WERI-Rb-1 (cell line): ENCODE results near the gene DMRT3.

Experiments used
- DNase-seq: peaks from one replicate; pipeline ENCODE4 v3.0.0-alpha.2; 2020
- H3K27ac ChIP-seq: fragments of 250-450 bp; sonication (Bioruptor Pico); 2 replicates; pipeline ENCODE4 v1.5.1; 2020; ENCODE audit warnings: mild to moderate bottlenecking, moderate library complexity
- H3K27me3 ChIP-seq: fragments of 250-450 bp; sonication (Bioruptor Pico); 2 replicates; pipeline ENCODE4 v1.5.1; 2021; ENCODE audit warnings: mild to moderate bottlenecking, low read depth, moderate library complexity; ENCODE audit not compliant: insufficient read depth, severe bottlenecking
- H3K36me3 ChIP-seq: fragments of 250-450 bp; sonication (Bioruptor Pico); 2 replicates; pipeline ENCODE4 v1.5.1; 2020; ENCODE audit warnings: mild to moderate bottlenecking, moderate library complexity
- H3K4me3 ChIP-seq: 2 replicates; pipeline ENCODE4 v1.5.1; 2011; ENCODE audit warnings: low read depth, mild to moderate bottlenecking, control low read depth, low read length
- H3K9me3 ChIP-seq: fragments of 250-450 bp; sonication (Bioruptor Pico); 2 replicates; pipeline ENCODE4 v1.5.1; 2021; ENCODE audit warnings: mild to moderate bottlenecking, moderate library complexity; ENCODE audit not compliant: severe bottlenecking
- TF ChIP-seq, protein P1 (sequence below): IDR thresholded peaks from 2 replicates; pipeline ENCODE4 v1.5.1; 2011; ENCODE audit warnings: low read depth, mild to moderate bottlenecking, control low read depth, inconsistent platforms, low read length

The DMRT3 gene

DNA sequence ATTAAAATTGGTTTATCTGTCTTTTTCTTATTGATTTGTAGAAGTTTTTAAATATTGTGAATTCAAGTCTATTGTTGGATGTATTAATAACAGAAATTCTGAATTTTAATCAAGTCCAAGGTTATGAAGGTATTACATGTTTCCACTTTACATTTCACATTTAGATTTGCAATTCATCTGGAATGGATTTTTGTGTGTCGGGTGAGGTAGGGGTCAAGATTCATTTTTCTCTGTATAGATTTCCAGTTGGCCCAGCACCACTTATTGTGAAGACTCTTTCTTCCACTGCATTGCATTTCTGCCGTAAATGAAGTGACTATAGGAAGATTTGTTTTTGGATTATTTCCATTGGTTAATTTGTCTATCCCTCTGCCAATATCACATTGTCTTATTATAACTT, 38.2 kb downstream of the DMRT3 start:
- Histone ChIP-seq H3K27ac (no peak overlapping the region), H3K27me3 (no peaks in the 10 kb centered on the region), H3K4me3 (no peak overlapping the region), H3K36me3 (no peaks in the 10 kb centered on the region), H3K9me3 (no peaks in the 10 kb centered on the region)
- DNase-seq, result no peak
- TF ChIP-seq, protein P1, sequence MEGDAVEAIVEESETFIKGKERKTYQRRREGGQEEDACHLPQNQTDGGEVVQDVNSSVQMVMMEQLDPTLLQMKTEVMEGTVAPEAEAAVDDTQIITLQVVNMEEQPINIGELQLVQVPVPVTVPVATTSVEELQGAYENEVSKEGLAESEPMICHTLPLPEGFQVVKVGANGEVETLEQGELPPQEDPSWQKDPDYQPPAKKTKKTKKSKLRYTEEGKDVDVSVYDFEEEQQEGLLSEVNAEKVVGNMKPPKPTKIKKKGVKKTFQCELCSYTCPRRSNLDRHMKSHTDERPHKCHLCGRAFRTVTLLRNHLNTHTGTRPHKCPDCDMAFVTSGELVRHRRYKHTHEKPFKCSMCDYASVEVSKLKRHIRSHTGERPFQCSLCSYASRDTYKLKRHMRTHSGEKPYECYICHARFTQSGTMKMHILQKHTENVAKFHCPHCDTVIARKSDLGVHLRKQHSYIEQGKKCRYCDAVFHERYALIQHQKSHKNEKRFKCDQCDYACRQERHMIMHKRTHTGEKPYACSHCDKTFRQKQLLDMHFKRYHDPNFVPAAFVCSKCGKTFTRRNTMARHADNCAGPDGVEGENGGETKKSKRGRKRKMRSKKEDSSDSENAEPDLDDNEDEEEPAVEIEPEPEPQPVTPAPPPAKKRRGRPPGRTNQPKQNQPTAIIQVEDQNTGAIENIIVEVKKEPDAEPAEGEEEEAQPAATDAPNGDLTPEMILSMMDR, result no peak

DNA sequence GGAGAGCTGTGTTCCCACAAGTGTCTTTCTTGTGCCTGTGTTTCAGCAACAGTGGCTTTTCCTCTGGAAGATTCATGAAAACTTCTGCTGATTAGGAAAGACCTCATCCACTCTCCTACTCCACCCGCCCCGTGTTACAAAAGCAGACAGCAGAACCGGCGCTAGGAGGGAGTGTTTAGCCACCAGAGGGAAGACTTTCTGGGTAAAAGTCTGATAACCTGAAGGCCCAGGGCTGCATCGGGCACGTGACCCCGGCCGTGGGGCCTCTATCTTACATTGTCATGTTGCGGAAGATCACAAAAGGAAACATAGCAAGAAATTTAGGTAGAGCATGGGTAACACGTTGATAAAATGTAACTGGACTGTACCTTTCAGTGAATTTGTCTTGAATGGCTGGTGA, 41.7 kb downstream of the DMRT3 start:
- Histone ChIP-seq H3K4me3 (no peak overlapping the region), H3K9me3 (peaks cover 2% of the 10 kb centered on the region), H3K36me3 (no peaks in the 10 kb centered on the region), H3K27ac (no peak overlapping the region), H3K27me3 (no peaks in the 10 kb centered on the region)
- peak; percentile 21 for DNase-seq
- TF ChIP-seq, protein P1, result peak; percentile 29; the same call in 1 of the 2 replicates

DNA sequence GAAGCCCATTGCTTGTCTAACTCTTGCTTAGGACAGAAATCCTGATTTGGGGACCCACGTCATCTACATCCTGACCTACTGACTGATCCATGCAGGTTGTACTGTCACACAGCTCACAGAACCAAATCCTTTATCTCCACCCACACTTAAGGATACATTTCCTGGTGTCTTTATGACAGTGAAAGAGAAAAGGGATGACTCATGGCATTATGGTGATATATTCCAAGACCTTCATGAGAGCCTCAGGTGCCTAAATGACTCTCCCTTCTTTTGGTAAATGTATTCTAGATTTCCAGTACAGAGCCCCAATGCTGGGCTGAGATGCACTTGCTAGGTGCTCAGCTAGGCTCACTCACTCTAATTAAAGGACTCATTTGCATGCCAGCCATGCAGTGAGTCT, 47.7 kb downstream of the DMRT3 start:
- no peaks in the 10 kb centered on the region for H3K36me3 ChIP-seq
- H3K9me3 ChIP-seq, result peaks cover 3% of the 10 kb centered on the region
- TF ChIP-seq, protein P1, result no peak
- no peak for DNase-seq
- H3K27ac ChIP-seq, result no peak overlapping the region; the same call in 1 of the 2 replicates
- H3K4me3 ChIP-seq, result no peak overlapping the region
- H3K27me3 ChIP-seq, result no peaks in the 10 kb centered on the region

DNA sequence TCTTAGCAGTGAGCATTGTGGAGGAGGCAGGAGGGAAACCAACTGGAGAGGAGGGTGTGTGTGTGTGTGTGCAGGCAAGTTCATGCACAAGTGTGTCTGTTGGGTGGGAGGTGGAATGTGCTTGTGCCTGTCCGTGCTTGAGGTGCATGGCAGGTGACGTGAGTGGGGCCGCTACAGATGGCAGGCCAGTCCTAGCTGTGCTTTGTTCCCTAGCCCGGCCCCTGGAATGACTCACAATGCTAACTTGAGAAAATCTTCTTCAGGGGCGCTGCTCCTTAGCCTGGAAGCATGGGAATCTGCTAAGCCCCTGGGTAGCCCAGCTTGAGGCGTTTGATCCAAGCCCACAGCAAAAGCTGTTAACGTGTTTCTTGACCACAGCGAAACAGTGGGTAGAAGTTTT, 48.7 kb downstream of the DMRT3 start:
- Histone ChIP-seq H3K27ac (peak overlapping the region; percentile 73), H3K36me3 (no peaks in the 10 kb centered on the region), H3K9me3 (peaks cover 3% of the 10 kb centered on the region), H3K4me3 (no peak overlapping the region), H3K27me3 (no peaks in the 10 kb centered on the region)
- TF ChIP-seq, protein P1, result no peak
- peak; percentile 82 for DNase-seq

DNA sequence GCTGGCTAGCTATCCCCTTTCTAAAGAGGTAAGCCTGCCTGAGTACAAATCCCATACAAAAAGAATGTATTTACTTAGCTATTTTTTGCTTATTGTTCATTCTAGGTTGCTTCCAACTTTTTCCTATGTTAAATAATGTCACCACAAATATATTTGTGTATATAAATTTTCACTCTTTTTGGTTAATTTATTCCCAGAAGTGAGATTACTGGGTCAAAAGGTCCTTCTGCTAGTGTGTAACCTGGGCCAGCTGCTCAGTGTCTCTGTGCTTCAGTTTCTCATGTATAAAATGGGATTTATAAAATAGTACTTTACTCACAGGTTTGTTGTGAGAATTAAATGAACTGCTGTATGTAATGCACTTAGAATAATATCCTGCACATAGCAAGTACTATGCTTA, 49.8 kb downstream of the DMRT3 start:
- no peak for DNase-seq

More for the DNA sequence above, 49.8 kb downstream of the DMRT3 start:
- TF ChIP-seq, protein P1, result no peak
- Histone ChIP-seq H3K9me3 (peaks cover 3% of the 10 kb centered on the region), H3K4me3 (no peak overlapping the region), H3K27ac (no peak overlapping the region), H3K27me3 (no peaks in the 10 kb centered on the region), H3K36me3 (no peaks in the 10 kb centered on the region)
